Ishikawa (cell line): ENCODE measurements around the gene TCHHL1.

Source experiments
- CEBPB ChIP-seq: IDR thresholded peaks from 2 replicates; pipeline ENCODE4 v1.6.1; 2012
- CREB1 ChIP-seq: IDR thresholded peaks from 2 replicates; pipeline ENCODE4 v1.6.1; 2012; ENCODE audit warnings: low read depth
- EGR1 ChIP-seq: IDR thresholded peaks from 2 replicates; pipeline ENCODE4 v1.6.1; 2012
- EP300 ChIP-seq: IDR thresholded peaks from 2 replicates; pipeline ENCODE4 v1.6.1; 2012; ENCODE audit warnings: borderline replicate concordance
- FOXM1 ChIP-seq: IDR thresholded peaks from 2 replicates; pipeline ENCODE4 v1.6.1; 2012; ENCODE audit warnings: low read depth, borderline replicate concordance
- NFIC ChIP-seq: IDR thresholded peaks from 2 replicates; pipeline ENCODE4 v1.6.1; 2012
- RAD21 ChIP-seq: IDR thresholded peaks from 2 replicates; pipeline ENCODE4 v1.6.1; 2012; ENCODE audit warnings: low read depth
- TAF1 ChIP-seq: IDR thresholded peaks from 2 replicates; pipeline ENCODE4 v1.6.1; 2012; ENCODE audit warnings: low read depth, mild to moderate bottlenecking
- TCF12 ChIP-seq: IDR thresholded peaks from 2 replicates; pipeline ENCODE4 v1.6.1; 2012; ENCODE audit warnings: low read depth
- TEAD4 ChIP-seq: IDR thresholded peaks from 2 replicates; pipeline ENCODE4 v1.6.1; 2012
- USF1 ChIP-seq: IDR thresholded peaks from 2 replicates; pipeline ENCODE4 v1.6.1; 2012
- YY1 ChIP-seq: IDR thresholded peaks from 2 replicates; pipeline ENCODE4 v1.6.1; 2012; ENCODE audit warnings: low read depth
- ZBTB7A ChIP-seq: IDR thresholded peaks from 2 replicates; pipeline ENCODE4 v1.6.1; 2012; ENCODE audit warnings: low read depth
- TF ChIP-seq, protein P1 (sequence below): IDR thresholded peaks from 2 replicates; pipeline ENCODE4 v1.6.1; 2012; ENCODE audit warnings: low read depth, mild to moderate bottlenecking
- TF ChIP-seq, protein P2 (sequence below): IDR thresholded peaks from 2 replicates; pipeline ENCODE4 v1.6.1; 2012

The TCHHL1 gene

DNA sequence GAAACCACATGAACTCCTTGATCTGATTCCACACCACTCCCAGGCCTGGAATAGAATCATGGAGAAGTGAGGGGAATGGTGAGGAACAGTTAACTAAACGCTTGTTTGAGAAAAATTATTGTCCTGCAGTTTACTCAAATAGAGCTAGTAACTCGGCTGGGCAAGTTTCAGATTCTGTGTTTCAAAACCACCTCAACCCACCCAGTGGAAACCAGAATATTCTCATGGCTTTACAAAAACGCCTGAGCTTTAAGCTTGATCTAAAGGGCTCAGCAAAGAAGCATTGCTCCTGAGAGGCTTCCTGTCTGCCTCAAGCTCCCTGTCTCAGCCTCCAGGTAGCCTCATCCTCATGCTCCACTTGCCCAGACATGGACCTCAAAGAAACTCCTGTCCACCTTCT lies 16.6 kb downstream of the TCHHL1 start:
- TF ChIP-seq CREB1, result no peak
- TF ChIP-seq EP300, result no peak
- no peak for TF ChIP-seq YY1
- TF ChIP-seq USF1, result no peak
- no peak for TF ChIP-seq TEAD4
- no peak for TF ChIP-seq TCF12
- TF ChIP-seq, protein P1, sequence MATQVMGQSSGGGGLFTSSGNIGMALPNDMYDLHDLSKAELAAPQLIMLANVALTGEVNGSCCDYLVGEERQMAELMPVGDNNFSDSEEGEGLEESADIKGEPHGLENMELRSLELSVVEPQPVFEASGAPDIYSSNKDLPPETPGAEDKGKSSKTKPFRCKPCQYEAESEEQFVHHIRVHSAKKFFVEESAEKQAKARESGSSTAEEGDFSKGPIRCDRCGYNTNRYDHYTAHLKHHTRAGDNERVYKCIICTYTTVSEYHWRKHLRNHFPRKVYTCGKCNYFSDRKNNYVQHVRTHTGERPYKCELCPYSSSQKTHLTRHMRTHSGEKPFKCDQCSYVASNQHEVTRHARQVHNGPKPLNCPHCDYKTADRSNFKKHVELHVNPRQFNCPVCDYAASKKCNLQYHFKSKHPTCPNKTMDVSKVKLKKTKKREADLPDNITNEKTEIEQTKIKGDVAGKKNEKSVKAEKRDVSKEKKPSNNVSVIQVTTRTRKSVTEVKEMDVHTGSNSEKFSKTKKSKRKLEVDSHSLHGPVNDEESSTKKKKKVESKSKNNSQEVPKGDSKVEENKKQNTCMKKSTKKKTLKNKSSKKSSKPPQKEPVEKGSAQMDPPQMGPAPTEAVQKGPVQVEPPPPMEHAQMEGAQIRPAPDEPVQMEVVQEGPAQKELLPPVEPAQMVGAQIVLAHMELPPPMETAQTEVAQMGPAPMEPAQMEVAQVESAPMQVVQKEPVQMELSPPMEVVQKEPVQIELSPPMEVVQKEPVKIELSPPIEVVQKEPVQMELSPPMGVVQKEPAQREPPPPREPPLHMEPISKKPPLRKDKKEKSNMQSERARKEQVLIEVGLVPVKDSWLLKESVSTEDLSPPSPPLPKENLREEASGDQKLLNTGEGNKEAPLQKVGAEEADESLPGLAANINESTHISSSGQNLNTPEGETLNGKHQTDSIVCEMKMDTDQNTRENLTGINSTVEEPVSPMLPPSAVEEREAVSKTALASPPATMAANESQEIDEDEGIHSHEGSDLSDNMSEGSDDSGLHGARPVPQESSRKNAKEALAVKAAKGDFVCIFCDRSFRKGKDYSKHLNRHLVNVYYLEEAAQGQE, result no peak
- TF ChIP-seq NFIC, result no peak
- TF ChIP-seq, protein P2, sequence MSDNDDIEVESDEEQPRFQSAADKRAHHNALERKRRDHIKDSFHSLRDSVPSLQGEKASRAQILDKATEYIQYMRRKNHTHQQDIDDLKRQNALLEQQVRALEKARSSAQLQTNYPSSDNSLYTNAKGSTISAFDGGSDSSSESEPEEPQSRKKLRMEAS, result no peak
- no peak for TF ChIP-seq CEBPB
- no peak for TF ChIP-seq EGR1
- no peak for TF ChIP-seq ZBTB7A
- no peak for TF ChIP-seq FOXM1
- TF ChIP-seq TAF1, result no peak
- TF ChIP-seq RAD21, result no peak

DNA sequence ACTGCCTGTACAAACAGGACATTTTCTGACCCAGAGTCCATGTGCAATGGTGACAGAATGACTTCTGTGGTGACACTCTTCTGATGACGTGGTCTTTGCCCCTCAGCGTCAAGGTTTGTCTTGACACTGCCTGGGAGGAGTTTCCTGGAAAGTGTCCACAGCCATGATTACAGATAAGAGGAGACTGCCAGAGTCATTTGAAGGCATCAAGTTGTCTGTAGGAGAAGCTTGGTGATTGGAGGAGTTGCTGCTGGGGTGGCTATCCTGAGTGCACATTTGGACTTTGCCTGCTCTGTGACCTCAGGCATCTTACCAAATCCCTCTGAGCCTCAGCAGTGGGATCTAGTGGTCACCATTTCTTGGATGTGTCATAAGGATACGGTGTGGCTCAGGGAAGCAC lies 17.7 kb downstream of the TCHHL1 start:
- TF ChIP-seq FOXM1, result no peak
- no peak for TF ChIP-seq TCF12
- TF ChIP-seq CEBPB, result no peak
- TF ChIP-seq EGR1, result no peak
- TF ChIP-seq TAF1, result no peak
- no peak for TF ChIP-seq RAD21
- TF ChIP-seq YY1, result no peak
- TF ChIP-seq ZBTB7A, result no peak
- TF ChIP-seq USF1, result no peak
- TF ChIP-seq, protein P1, result no peak
- TF ChIP-seq NFIC, result no peak
- TF ChIP-seq TEAD4, result no peak
- TF ChIP-seq, protein P2, result no peak
- no peak for TF ChIP-seq EP300
- TF ChIP-seq CREB1, result no peak

DNA sequence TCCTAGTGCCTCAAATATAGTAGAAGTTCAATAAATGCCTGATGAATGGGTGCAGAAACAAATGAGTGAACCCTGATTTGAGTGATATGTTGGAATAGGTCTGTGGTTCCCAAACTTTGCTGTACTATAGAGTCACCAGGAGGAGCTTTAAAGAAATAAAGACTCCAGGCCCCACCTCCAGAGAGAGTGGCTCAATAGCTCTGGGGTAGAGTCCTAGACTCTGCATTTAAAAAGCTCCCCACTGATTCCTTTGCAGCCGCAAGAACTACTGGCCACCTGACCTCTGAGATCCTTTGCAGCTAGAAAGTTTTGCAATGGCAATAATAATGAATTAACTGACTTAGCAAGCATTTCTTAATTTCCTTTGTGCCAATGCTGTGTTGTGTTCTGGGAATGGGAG lies 20.9 kb downstream of the TCHHL1 start:
- TF ChIP-seq ZBTB7A (no peak), TAF1 (no peak), YY1 (no peak), CREB1 (no peak), FOXM1 (no peak), USF1 (no peak), EP300 (no peak), EGR1 (no peak)
- TF ChIP-seq, protein P2, result no peak

GRCh38 chr1:152067150-152067549 lies 21.7 kb downstream of the TCHHL1 start:
- TF ChIP-seq USF1 (no peak), TEAD4 (no peak), YY1 (no peak), FOXM1 (no peak), RAD21 (no peak), NFIC (no peak)

GRCh38 chr1:152061952-152062351 lies 26.9 kb downstream of the TCHHL1 start:
- TF ChIP-seq NFIC, result no peak
